GM12873 (cell line): Measurements from ENCODE around the gene NLGN3.

ENCODE experiments used
- CTCF ChIP-seq: IDR thresholded peaks from 2 replicates; pipeline ENCODE4 v1.5.1; 2012; ENCODE audit warnings: low read depth, mild to moderate bottlenecking, moderate library complexity, low read length, control low read depth; ENCODE audit not compliant: insufficient read depth; ENCODE audit errors: missing control alignments

NLGN3 gene

GRCh38 chrX:71099736-71100135 lies 44.9 kb upstream of the NLGN3 start:
- TF ChIP-seq CTCF: no peak

GRCh38 chrX:71100581-71101505 lies 43.8 kb upstream of the NLGN3 start:
- TF ChIP-seq CTCF: no peak

- TF ChIP-seq CTCF: no peak
Measured at GRCh38 chrX:71102292-71102691, 42.3 kb upstream of the NLGN3 start.

GRCh38 chrX:71103110-71103983 lies 41.3 kb upstream of the NLGN3 start:
- no peak for TF ChIP-seq CTCF

GRCh38 chrX:71105628-71106027 lies 39.0 kb upstream of the NLGN3 start:
- no peak for TF ChIP-seq CTCF

- TF ChIP-seq CTCF: no peak
Measured at GRCh38 chrX:71106427-71106826, 38.2 kb upstream of the NLGN3 start, which contains the start of gene CXorf65. CXorf65 (minus strand) TSS chrX:71106740; CDS start chrX:71106556, 184 bp downstream.

- no peak for TF ChIP-seq CTCF
Measured at GRCh38 chrX:71107245-71107644, 37.4 kb upstream of the NLGN3 start.
